ENCODE results near the gene PHOSPHO2.

The PHOSPHO2 gene, protein sequence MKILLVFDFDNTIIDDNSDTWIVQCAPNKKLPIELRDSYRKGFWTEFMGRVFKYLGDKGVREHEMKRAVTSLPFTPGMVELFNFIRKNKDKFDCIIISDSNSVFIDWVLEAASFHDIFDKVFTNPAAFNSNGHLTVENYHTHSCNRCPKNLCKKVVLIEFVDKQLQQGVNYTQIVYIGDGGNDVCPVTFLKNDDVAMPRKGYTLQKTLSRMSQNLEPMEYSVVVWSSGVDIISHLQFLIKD
- long read RNA-seq, donor 1, transcript PHOSPHO2-201 (4 exons, 1,125 nt), result major isoform, 5 of 9 reads
- long read RNA-seq, donor 1, partial matches to known transcripts, result 0 of 9 reads
- long read RNA-seq, donor 1, other reads (novel, unspliced or antisense), result 0 of 9 reads
- long read RNA-seq, donor 2, partial matches to known transcripts, result 0 of 3 reads
- long read RNA-seq, donor 2, other reads (novel, unspliced or antisense), result 0 of 3 reads
- long read RNA-seq, donor 3, partial matches to known transcripts, result 0 of 5 reads
- long read RNA-seq, donor 3, other reads (novel, unspliced or antisense), result 0 of 5 reads
- long read RNA-seq, donor 4, partial matches to known transcripts, result 0 of 3 reads
- long read RNA-seq, donor 4, other reads (novel, unspliced or antisense), result 0 of 3 reads
- long read RNA-seq, donor 5, transcript PHOSPHO2-201 (4 exons, 1,125 nt), result major isoform, 7 of 8 reads
- long read RNA-seq, donor 5, partial matches to known transcripts, result 0 of 8 reads
- long read RNA-seq, donor 5, other reads (novel, unspliced or antisense), result 0 of 8 reads
- long read RNA-seq, donor 6, partial matches to known transcripts, result 0 of 4 reads
- long read RNA-seq, donor 6, other reads (novel, unspliced or antisense), result 0 of 4 reads
- long read RNA-seq, donor 7, transcript PHOSPHO2-201 (4 exons, 1,125 nt), result major isoform, 6 of 8 reads
- long read RNA-seq, donor 7, partial matches to known transcripts, result 0 of 8 reads
- long read RNA-seq, donor 7, other reads (novel, unspliced or antisense), result 0 of 8 reads
- long read RNA-seq, donor 8, partial matches to known transcripts, result 0 of 6 reads
- long read RNA-seq, donor 8, other reads (novel, unspliced or antisense), result 0 of 6 reads

DNA sequence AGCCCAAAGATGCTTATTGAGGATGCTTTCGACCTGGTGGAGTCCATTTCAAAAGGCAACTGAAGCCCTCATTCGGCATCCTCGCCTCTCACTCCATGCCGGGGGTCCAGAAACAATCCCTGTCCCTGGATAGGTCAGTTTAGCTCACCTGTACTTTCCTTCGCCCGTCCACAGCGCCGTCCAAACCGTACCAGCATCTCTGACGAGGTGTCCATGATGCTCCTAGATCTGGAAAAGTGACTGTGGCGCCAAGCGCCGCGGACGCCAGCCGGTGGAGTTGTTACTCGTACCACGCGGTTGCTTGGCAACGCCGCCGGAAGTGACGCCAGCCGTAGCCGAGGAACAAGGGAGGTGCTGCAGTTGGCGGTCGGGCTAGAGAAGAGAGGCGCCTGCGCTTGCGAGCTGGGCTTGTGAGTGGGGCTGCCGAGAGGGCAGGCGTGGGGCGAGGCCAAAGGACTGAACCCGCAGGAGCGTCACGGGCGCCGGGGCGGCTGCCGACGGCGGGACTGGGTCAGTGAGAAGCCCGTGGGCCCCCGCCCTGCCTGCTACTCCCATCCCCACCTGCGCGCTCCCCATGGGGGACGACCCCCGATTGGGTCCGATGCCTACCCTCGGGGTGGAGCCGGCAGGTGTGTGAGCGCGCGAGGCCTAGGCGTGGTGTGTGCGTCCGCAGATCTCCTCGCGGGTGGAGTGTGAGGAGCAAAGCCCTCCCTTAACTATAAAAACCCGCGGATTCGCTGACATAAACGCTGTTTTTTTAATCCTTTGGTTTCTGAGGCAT lies at the start of gene PHOSPHO2, which contains the start of gene CFAP210:
Gene PHOSPHO2 (plus strand): TSS at position 357 of the 781 bp plus-strand sequence. CDS start 6,503 bp downstream, outside the sequence.
Gene CFAP210 (minus strand): TSS at position 293 of the 781 bp plus-strand sequence. CDS start 78 bp downstream, at position 215.
- peak; percentile 94 for DNase-seq

DNA sequence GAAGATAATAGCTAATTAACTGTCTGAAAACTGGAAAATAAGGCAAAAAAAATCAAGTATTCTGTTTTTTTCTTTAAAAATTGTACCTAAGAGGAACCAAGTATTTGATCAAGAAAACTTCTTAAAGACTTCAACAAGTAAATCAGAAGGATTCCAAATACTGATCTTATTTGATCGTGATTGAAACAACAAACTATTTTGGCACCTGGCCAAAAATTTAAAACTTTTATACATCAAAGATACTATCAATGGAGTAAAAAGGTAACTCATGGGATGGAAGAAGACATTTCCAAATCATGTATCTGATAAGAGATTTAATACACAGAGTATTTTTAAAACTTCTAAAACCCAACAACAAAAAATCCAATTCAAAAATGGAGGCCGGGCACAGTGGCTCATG lies 46.8 kb upstream of the PHOSPHO2 start:
- DNase-seq, result no peak

DNA sequence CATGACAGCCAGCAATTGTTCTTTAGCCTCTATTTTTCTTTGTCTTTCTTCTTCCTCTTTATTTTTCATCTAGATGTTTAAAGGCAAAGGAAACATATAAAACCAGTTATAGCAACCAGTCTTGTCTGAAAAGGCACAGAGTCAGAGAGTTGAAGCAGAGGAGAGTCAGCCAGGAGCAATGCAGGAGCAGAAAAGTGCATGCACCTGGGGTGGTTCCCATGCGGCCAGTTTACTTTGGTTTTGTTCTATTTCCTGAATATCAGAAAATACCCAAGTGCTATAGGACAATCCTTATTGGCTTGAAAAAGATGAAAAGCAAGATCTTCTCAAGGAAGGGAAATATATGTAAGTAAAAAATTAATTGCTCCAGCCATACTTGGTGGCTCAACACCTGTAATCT lies 45.0 kb upstream of the PHOSPHO2 start:
- no peak for DNase-seq

DNA sequence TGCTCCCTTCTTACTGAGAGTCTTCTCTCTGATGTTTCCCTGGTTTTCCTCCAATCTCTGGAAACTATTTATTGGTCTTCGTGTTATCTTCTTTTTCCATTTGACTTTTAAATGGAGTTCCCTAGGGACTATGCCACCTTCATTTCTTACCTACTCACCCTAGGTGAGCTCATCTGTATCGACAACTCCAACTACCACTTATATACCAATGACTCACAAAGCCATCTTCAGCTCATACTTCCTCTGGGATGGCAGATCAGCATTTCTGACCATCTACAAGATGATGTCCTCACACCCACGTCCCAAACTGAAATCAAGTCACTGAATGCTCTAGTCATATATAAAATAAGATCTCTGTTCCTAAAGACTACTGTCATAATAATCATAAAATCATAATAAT lies 40.6 kb upstream of the PHOSPHO2 start:
- DNase-seq, result no peak

DNA sequence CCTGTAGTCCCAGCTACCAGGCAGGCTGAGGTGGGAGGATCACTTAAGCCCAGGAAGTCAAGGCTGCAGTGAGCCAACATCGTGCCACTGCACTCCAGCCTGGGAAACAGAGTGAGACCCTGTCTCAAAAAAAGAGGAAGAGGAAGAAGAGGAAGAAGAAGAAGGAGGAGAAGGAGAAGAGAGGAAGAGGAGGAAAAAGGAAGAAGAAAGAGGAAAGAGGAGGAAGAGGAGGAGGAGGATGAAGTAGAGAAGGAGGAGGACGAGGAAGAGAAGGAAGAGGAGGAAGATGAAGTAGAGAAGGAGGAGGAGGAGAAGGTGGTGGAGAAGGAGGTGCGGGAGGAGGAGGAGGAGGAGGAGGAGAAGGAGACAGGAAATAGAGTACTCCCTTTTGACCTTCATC lies 38.1 kb upstream of the PHOSPHO2 start:
- DNase-seq, result no peak

DNA sequence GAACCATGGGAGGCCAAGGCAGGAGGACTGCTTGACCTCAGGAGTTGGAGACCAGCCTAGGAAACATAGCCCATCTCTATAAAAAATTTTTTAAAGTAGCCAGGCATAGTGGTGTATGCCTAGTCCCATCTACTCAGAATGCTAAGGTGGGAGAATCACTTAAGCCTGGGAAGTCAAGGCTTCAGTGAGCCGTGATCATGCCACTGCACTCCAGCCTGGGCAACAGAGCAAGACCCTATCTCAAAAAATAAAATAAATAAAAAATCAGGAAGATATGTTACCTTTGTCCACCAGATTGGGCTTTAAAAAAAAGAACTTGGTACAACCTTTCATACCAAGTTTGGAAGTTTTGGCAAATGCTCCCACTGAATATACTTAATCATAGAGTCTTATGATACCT lies 35.4 kb upstream of the PHOSPHO2 start:
- DNase-seq, result no peak

DNA sequence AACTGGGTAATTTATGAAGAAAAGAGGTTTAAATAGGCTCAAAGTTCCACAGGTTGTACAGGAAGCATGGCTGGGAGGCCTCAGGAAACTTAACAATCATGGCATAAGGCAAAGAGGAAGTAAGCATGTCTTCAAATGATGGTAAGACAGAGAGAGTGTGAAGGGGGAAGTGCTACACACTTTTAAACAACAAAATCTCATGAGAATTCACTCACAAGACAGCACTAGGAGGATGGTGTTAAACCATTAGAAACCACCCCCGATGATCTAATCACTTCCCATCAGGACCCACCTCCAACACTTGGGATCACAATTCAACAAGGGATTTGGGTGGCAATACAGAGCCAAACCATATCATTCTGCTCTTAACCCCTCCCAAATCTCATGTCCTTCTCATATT lies 34.9 kb upstream of the PHOSPHO2 start:
- no peak for DNase-seq

DNA sequence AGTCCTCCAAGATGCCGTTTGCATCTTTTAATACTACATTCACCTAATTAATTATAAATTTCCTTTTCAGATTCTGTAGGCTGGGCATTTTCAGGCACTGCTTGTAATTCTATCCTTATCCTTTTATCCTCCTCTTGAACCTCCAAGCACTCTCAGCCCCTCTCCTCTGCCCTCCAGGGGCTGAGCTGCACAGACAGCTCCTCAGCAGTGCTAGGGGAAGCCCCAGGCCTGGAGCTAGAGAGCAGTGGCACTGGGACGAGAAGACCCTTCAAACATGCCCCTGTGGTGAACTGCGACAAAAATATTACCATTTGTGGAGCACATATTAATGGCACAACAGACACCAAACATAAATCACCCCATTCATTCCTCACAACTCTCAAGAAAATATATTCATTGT lies 33.0 kb upstream of the PHOSPHO2 start:
- DNase-seq, result no peak

DNA sequence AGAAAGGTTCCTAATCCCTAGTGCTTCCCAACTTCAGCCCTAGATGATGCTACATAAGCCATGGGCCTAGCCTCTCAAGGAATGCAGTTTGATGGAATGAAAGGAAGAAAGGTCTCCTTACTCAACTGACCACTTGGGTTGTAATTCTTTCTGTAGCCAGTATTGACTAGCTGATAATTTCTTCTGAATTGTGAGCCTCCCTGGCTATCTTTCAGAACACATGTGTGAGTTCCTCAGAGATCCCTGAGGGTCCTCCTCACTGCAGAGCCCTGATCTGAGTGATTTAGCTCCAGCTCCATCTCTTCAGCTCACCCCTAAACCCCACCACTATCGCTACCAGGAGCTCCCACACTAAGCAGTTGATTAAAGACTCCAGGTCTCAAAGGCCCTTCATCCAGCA lies 31.5 kb upstream of the PHOSPHO2 start:
- no peak for DNase-seq

DNA sequence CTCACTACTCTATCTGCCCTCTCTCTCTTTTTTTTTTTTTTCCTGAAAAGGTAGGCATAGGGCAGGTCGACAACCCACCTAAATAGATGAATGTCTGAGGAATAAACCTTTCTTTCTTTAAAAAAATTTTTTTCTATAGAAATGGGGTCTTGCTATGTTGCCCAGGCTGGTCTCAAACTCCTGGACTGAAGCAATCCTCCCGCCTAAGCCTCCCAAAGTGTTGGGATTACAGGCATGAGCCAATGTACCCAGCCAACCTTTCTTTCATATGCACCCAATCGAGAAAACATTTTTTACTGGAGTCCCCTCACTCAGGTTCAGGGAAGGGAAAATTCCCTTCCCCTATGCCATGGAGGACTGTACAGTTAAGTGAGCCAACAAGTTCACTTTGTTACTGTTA lies 31.0 kb upstream of the PHOSPHO2 start:
- no peak for DNase-seq

DNA sequence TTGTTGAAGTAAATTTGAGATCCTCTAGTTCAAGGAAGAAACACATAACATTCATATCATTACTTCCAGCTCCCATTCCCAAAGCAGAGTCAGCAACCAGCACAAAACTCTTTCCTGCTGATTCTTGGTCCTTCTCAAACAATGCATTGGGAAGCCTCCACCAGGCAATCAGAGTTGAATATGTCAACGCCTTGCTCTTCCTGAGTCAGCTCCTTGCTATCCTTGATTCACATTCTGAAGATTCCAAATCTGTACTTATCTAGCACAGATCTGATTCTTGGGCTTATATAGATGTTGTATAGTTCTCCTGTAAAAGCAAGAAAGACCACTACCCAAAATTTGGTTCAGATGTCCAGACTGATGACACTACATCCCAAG lies 29.7 kb upstream of the PHOSPHO2 start:
- DNase-seq, result no peak

DNA sequence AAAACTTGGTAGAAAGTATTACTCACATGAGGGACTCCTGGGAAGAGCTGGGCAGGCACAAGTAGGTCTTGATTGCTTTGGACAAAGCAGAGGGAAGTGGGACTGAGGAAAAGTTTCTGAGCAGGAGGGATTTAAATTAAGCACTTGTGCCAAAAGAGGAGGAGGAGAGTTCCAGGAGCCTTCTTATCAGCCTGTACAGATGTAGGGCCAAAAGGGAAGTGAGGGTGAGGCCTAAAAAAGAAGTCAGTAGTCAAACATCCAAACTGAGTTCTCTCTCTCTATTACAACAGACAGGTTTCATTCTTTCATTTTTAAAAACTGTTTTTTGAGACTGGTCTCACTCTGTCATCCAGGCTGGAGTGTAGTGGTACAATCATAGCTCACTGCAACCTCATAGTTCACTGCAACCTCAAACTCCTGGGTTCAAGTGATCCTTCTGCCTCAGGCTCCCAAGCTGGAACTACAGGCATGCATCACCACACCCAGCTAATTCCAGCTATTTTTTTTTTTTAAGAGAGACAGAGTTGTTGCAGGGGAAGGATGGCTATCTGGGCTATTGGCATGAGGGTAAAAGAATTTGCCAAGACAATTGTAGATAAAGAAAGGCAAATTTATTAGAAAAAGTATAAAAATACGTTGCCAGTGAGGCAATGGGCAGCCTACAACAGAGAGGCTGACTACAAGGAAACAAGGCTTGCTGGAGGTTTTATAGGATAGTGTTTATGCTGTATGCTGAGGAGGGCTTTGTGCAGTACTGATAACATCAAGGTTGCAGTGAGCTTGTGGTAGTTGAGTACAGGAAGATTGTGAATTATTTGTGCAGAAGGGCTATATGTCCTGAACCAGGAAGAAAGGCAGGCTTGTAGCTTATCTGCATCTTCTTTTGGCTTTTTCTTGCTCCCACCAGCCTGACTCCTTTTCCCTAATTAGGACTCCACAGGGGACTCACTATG lies 29.0 kb upstream of the PHOSPHO2 start:
- DNase-seq, result no peak

DNA sequence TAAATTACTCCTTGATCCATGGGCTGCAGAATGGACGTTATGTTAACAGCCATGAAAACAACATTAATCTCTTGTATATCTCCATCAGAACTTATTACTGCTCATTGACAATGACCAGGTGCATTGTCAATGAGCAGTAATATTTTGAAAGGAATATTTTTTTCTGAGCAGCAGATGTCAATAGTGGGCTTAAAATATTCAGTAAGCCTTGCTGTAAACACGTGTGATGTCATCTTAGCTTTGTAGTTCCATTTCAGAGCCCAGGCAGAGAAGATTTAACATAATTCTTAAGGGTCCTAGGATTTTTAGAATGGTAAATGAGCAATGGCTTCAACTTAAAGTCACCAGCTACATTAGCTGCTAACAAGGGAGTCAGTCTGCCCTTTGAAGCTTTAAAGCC lies 26.7 kb upstream of the PHOSPHO2 start:
- DNase-seq, result no peak

DNA sequence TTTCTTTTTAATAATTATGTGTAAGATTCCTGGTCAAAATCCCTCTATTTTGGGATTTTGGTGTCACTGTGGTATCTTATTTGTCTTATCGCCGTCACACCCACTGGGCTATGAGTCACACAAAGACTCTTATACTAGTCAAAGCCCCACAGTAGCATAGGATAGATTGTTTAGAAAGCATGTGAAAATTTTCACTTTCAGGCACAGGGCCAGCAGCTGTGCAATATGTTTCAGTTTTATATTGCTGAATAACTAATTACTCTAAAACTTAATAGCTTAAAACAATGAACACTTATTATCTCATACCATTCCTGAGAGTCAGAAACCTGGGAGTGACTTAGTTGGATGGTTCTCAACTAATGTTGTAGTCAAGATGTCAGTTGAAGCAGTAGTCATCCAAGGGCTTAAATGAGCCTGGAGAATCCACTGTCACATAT lies 24.0 kb upstream of the PHOSPHO2 start:
- DNase-seq, result no peak

DNA sequence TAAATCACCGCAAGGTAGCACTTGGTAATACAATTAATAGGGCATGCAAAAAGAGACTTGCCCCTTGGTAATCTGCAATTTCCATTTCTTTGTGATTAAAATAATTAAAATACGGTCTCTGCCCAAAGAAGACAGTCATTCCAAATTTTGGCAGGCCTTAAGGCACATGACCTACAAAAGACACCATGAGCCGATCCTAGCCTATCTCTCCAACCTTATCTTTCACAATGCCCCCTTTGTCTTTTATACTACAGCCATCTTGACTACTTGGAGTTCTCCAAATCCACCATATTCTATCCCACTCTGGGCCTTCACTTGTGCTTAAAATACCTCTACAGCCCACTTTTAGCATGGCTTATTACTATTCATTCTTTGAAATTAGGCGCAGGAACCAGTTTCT lies 23.3 kb upstream of the PHOSPHO2 start:
- DNase-seq, result no peak

DNA sequence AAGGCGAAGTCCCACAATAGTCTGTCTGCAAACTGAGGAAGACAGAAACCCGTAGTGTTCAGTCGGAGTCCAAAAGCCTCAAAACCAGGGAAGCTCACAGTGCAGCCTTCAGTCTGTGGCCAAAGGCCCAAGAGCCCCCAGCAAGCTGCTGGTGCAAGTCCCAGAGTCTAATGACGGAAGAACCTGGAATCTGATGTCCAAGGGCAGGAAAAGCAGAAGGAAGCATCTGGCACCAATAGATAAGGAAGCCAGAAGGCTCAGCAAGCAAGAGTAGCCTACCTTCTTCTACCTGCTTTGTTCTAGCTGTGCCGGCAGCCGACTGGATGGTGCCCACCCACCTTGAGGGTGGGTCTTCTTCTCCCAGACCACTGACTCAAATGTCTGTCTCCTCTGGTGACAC lies 21.9 kb upstream of the PHOSPHO2 start:
- no peak for DNase-seq

DNA sequence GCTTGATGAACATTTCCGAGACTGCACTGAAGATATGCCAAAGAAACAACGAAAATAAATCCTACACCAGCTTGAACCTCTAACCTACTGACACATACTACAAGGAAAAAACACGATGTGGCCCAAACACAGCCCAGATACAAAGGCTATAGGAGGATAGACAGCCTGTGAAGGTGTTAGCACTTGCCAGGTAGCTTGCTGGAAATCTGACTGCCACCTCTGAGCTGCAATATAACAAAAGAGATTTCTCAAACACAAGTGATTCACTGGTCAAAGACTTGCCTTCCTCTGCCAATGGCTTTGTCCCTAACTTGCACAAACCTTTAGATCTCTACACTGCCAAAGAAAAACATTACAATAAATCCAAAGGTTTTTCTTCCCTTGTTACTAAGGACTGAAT lies 21.2 kb upstream of the PHOSPHO2 start:
- DNase-seq, result no peak

DNA sequence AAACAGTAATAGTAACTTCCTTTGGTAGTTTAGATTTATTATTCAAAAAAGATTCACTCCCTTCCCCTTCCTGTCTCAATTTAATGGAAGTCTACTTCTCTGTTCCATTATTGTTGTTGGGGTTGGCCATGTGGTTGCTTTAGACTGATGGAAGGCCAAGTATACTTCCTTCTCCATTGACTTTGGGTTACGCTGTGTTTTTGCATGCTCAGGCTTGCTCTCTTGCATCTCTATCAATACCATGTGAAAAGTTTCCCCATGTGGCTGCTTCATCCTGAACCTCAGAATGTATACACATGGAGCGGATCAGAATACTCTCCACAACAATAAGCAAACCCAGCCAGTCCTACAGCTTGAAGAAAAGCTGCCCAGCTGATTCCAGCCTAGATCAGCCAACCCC lies 20.3 kb upstream of the PHOSPHO2 start:
- DNase-seq, result no peak

DNA sequence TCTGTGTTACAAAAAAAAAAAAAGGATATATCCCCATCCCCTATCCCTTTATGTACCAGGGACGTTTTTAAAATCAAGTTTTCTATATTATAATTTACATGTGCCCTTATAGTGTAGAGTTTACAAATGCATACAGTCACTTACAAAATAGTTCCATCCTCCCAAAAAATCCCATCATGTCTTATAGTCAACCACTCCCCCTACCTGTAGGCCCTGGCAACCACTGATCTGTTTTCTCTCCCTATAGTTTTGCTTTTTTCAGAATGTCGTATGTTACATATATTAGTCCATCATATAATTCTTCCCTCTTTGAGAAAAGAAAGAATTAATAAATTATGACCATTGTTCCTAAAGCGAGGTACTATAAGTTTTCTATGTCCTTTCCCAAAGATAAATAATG lies 17.9 kb upstream of the PHOSPHO2 start:
- DNase-seq, result no peak

DNA sequence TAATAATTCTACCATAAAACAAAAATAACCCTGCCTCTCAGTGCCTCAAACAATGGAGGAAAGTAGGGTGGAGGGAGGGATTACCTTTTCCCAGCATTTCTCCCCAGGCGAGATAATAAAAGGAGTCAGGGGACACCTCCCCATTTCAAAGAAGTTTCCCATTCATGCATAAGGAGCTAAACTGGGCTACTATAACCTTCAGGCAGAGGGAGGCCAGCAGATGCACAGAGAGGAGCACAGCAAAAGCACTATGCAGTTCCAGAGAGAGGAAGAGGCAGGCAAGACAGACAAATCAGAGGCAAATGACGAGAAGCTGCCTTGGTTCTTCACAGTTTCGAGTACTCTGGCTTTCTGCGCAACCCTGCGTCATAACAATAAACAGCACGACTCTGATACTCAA lies 17.4 kb upstream of the PHOSPHO2 start:
- no peak for DNase-seq

DNA sequence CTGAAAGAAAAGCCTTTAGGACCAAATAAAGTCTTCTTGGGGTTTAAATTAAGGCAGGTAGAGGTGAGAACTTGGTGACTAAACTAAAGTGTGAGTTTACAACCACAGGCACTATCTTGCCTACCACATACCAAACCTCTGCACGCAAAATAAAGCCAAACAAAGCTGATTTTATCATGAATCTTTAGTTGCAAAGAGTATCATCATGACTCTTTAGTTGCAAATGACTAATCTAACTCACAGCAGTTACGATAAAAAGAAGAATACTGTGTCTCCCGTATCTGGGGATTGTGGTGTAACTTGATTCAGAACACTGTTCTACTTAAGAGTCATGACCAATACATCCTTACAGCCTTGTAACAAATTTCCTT lies 11.2 kb upstream of the PHOSPHO2 start:
- DNase-seq, result no peak
